Measurements from ENCODE around the gene NPTXR.

Gene NPTXR

GRCh38 chr22:38793317-38793716, 50.5 kb downstream of the NPTXR start:
- no peak for DNase-seq

GRCh38 chr22:38792833-38793232, 51.0 kb downstream of the NPTXR start:
- no peak for DNase-seq

- no peak for DNase-seq
These were observed 54.2 kb downstream of the NPTXR start for GRCh38 chr22:38789606-38790005.

- no peak for DNase-seq
These were observed 55.0 kb downstream of the NPTXR start for GRCh38 chr22:38788846-38789245.

GRCh38 chr22:38788021-38788816, 55.6 kb downstream of the NPTXR start:
- no peak for DNase-seq

- no peak for DNase-seq
These were observed 57.2 kb downstream of the NPTXR start for GRCh38 chr22:38786631-38787030.

- DNase-seq, result no peak
These were observed 59.0 kb downstream of the NPTXR start for GRCh38 chr22:38784856-38785255.

GRCh38 chr22:38784035-38784434, 59.8 kb downstream of the NPTXR start:
- DNase-seq, result no peak

GRCh38 chr22:38783095-38783615, 60.7 kb downstream of the NPTXR start:
- DNase-seq, result no peak

GRCh38 chr22:38782402-38783094, 61.3 kb downstream of the NPTXR start:
- DNase-seq, result no peak

- no peak for DNase-seq
These were observed 62.8 kb downstream of the NPTXR start for GRCh38 chr22:38781033-38781432.

GRCh38 chr22:38777087-38777671, 66.6 kb downstream of the NPTXR start:
- no peak for DNase-seq

- no peak for DNase-seq
These were observed 67.7 kb downstream of the NPTXR start for GRCh38 chr22:38776086-38776485.

GRCh38 chr22:38775656-38776055, 68.2 kb downstream of the NPTXR start:
- no peak for DNase-seq

- DNase-seq, result no peak
These were observed 69.2 kb downstream of the NPTXR start for GRCh38 chr22:38774496-38775166.

- no peak for DNase-seq
These were observed 70.4 kb downstream of the NPTXR start for GRCh38 chr22:38773363-38773946.

- DNase-seq, result no peak
These were observed 71.3 kb downstream of the NPTXR start for GRCh38 chr22:38772623-38772873.

GRCh38 chr22:38770257-38770949, 73.4 kb downstream of the NPTXR start:
- no peak for DNase-seq

Measured in activated T-cell treated with anti-CD3 and anti-CD28 coated beads for 4 hours (primary cell).